Measurements from ENCODE around the gene GPATCH1.
"Not testable (repeated sequence)": the region's sequence is repeated elsewhere in the genome, so short reads cannot be mapped to it uniquely, and the experiment has no call there.

GPATCH1 gene

GRCh38 chr19:33102893-33103292, 21.9 kb downstream of the GPATCH1 start:
- in situ Hi-C loops (cut with HindIII; ENCODE audit: low pct_unique_long_range_greater_than_20kb, low sequenced_read_pairs), result no loop called here

GRCh38 chr19:33108161-33108560, 27.2 kb downstream of the GPATCH1 start:
- TF ChIP-seq JUND (IDR thresholded peaks at IDR 0.05; ENCODE audit: low read depth), result no peak
- no peak for DNase-seq (ENCODE audit: low read depth in 1 of 2, low spot score in 1 of 2)
- in situ Hi-C loops (cut with HindIII; ENCODE audit: low pct_unique_long_range_greater_than_20kb, low sequenced_read_pairs), result no loop called here

More at GRCh38 chr19:33102893-33103292, 21.9 kb downstream of the GPATCH1 start:
- DNase-seq (ENCODE audit: low read depth in 1 of 2, low spot score in 1 of 2), result no peak
- TF ChIP-seq JUND (IDR thresholded peaks at IDR 0.05; ENCODE audit: low read depth), result no peak

GRCh38 chr19:33110137-33110910, 29.3 kb downstream of the GPATCH1 start:
- no peak for TF ChIP-seq JUND (IDR thresholded peaks at IDR 0.05; ENCODE audit: low read depth)
- in situ Hi-C loops (cut with HindIII; ENCODE audit: low pct_unique_long_range_greater_than_20kb, low sequenced_read_pairs), result no loop called here
- no peak for DNase-seq (ENCODE audit: low read depth in 1 of 2, low spot score in 1 of 2)

- no peak for DNase-seq (ENCODE audit: low read depth in 1 of 2, low spot score in 1 of 2)
- in situ Hi-C loops (cut with HindIII; ENCODE audit: low pct_unique_long_range_greater_than_20kb, low sequenced_read_pairs), result no loop called here
- TF ChIP-seq JUND (IDR thresholded peaks at IDR 0.05; ENCODE audit: low read depth), result no peak
Measured at GRCh38 chr19:33111587-33111986, 30.6 kb downstream of the GPATCH1 start.

- in situ Hi-C loops (cut with HindIII; ENCODE audit: low pct_unique_long_range_greater_than_20kb, low sequenced_read_pairs), result no loop called here
- no peak for DNase-seq (ENCODE audit: low read depth in 1 of 2, low spot score in 1 of 2)
Measured at GRCh38 chr19:33114312-33114711, 33.3 kb downstream of the GPATCH1 start.

GRCh38 chr19:33117501-33117900, 36.5 kb downstream of the GPATCH1 start:
- no peak for TF ChIP-seq JUND (IDR thresholded peaks at IDR 0.05; ENCODE audit: low read depth)
- no peak for DNase-seq (ENCODE audit: low read depth in 1 of 2, low spot score in 1 of 2)
- in situ Hi-C loops (cut with HindIII; ENCODE audit: low pct_unique_long_range_greater_than_20kb, low sequenced_read_pairs), result no loop called here

More at GRCh38 chr19:33114312-33114711, 33.3 kb downstream of the GPATCH1 start:
- no peak for TF ChIP-seq JUND (IDR thresholded peaks at IDR 0.05; ENCODE audit: low read depth)

GRCh38 chr19:33118643-33119042, 37.7 kb downstream of the GPATCH1 start:
- no peak for TF ChIP-seq JUND (IDR thresholded peaks at IDR 0.05; ENCODE audit: low read depth)
- no peak for DNase-seq (ENCODE audit: low read depth in 1 of 2, low spot score in 1 of 2)
- in situ Hi-C loops (cut with HindIII; ENCODE audit: low pct_unique_long_range_greater_than_20kb, low sequenced_read_pairs), result no loop called here

- no peak for DNase-seq (ENCODE audit: low read depth in 1 of 2, low spot score in 1 of 2)
- no peak for TF ChIP-seq JUND (IDR thresholded peaks at IDR 0.05; ENCODE audit: low read depth)
- in situ Hi-C loops (cut with HindIII; ENCODE audit: low pct_unique_long_range_greater_than_20kb, low sequenced_read_pairs), result no loop called here
Measured at GRCh38 chr19:33124207-33125098, 43.5 kb downstream of the GPATCH1 start.

GRCh38 chr19:33125929-33126388, 45.0 kb downstream of the GPATCH1 start:
- peak; percentile 58 to 78 for DNase-seq (ENCODE audit: low read depth in 1 of 2, low spot score in 1 of 2)
- in situ Hi-C loops (cut with HindIII; ENCODE audit: low pct_unique_long_range_greater_than_20kb, low sequenced_read_pairs), result no loop called here
- TF ChIP-seq JUND (IDR thresholded peaks at IDR 0.05; ENCODE audit: low read depth), result no peak

GRCh38 chr19:33126712-33127111, 45.7 kb downstream of the GPATCH1 start:
- in situ Hi-C loops (cut with HindIII; ENCODE audit: low pct_unique_long_range_greater_than_20kb, low sequenced_read_pairs); DNase-seq (ENCODE audit: low read depth in 1 of 2, low spot score in 1 of 2): not testable (repeated sequence)

GRCh38 chr19:33129901-33130300, 48.9 kb downstream of the GPATCH1 start:
- no peak for TF ChIP-seq JUND (IDR thresholded peaks at IDR 0.05; ENCODE audit: low read depth)
- no peak for DNase-seq (ENCODE audit: low read depth in 1 of 2, low spot score in 1 of 2)
- in situ Hi-C loops (cut with HindIII; ENCODE audit: low pct_unique_long_range_greater_than_20kb, low sequenced_read_pairs), result no loop called here

- no peak for TF ChIP-seq JUND (IDR thresholded peaks at IDR 0.05; ENCODE audit: low read depth)
- in situ Hi-C loops (cut with HindIII; ENCODE audit: low pct_unique_long_range_greater_than_20kb, low sequenced_read_pairs), result no loop called here
- no peak for DNase-seq (ENCODE audit: low read depth in 1 of 2, low spot score in 1 of 2)
Measured at GRCh38 chr19:33130433-33130832, 49.5 kb downstream of the GPATCH1 start.

GRCh38 chr19:33132021-33132420, 51.0 kb downstream of the GPATCH1 start, which contains the start of gene WDR88:
TSS of gene WDR88 (plus strand) at chr19:33132114. CDS start at chr19:33132170, 56 bp downstream.
- no peak for DNase-seq (ENCODE audit: low read depth in 1 of 2, low spot score in 1 of 2)
- no peak for TF ChIP-seq JUND (IDR thresholded peaks at IDR 0.05; ENCODE audit: low read depth)
- in situ Hi-C loops (cut with HindIII; ENCODE audit: low pct_unique_long_range_greater_than_20kb, low sequenced_read_pairs), result no loop called here

Data from T47D (cell line).